Hippocampal formation (tissue), 2 donors: ENCODE results near the gene RUNDC1.
"Not testable (repeated sequence)": the region's sequence is repeated elsewhere in the genome, so short reads cannot be mapped to it uniquely, and the experiment has no call there.

ENCODE experiments used
- DNase-seq, 2 donors: peaks; one replicate each; lab custom pipeline; 2025; lab: John Stamatoyannopoulos, UW

Gene RUNDC1

GRCh38 chr17:42991471-42991870, 11.1 kb downstream of the RUNDC1 start:
- no peak for DNase-seq

GRCh38 chr17:42992872-42993271, 12.5 kb downstream of the RUNDC1 start:
- DNase-seq = no peak

GRCh38 chr17:42993913-42994312, 13.5 kb downstream of the RUNDC1 start:
- not testable (repeated sequence) for DNase-seq

DNA sequence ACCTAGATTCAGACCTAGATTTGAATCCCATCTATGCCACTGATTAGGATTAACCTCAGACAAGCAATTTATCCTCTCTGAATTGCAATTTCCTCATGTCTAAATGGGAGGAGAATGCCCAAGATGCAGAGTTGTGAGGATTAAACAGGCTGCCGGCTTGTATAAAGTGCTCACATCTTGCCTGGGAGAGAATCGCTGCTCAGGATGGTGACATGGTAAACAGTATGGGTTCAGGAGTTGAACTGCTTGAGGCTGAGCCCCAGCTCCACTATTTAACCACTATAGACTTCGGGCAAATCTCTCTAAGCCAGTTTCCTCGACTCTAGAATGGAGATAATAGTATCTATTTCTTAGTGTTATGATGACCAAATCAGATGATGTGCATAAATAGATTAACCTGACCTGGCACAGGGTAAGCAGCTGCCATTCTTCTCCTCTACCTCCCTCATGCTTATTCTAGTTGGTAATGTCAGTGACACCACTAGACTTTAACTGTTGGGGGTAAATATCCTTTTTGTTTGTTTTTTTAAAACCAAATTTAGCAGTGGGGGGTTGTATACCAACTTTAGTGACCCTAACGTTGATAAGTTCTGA, 17.1 kb downstream of the RUNDC1 start:
- DNase-seq = no peak

DNA sequence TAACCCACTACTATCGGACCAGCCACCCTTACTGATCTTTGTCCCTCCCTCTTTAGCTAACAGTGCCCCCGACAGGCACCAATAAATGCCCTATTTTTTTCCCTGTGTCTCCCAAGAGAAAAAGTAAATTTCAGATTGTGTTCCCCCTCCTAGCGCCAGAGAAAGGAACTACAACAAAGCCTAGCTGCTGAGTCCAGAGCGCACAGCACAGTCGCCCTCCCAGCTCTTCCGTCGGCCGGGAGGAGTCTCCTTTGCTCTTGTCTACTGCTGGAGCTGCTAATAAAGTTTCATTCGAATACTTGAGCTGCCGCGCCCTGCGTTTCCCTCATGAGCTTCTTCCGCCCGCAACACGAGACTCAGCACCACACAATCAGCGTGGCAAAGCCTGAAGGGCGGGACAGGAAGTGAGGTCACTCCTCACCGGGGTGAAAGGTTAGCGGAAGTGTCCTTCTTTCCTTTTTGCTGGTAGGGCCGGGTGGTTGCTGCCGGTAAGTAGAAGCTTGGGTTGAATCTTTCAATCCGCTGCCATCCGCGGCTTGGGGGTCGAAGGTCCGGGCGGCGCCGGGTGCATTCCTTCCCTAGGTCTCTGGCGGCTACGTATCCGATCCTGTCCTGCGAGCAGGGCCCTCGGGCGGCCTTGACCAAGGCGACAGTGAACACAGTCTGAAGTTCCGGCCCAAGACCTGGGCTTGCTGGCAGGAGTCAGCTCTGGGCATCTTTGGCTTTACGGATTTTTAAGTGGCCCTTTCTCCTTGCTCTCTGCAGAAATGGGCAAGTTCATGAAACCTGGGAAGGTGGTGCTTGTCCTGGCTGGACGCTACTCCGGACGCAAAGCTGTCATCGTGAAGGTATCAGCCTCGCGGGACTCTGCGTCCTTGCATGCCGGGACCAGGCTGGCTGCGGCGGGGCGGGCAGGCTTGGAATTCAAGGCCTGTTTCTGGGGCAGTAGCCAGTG, 17.9 kb downstream of the RUNDC1 start, which contains the start of gene RPL27:
TSS of gene RPL27 (plus strand) at position 436 of the 955 bp plus-strand sequence. CDS start at position 768, 332 bp downstream.
- DNase-seq = peak; percentile 98 to 100

GRCh38 chr17:42999003-42999525, 18.7 kb downstream of the RUNDC1 start:
- no peak for DNase-seq

- DNase-seq = not testable (repeated sequence)
Observed at GRCh38 chr17:43000894-43001293, 20.5 kb downstream of the RUNDC1 start.

DNA sequence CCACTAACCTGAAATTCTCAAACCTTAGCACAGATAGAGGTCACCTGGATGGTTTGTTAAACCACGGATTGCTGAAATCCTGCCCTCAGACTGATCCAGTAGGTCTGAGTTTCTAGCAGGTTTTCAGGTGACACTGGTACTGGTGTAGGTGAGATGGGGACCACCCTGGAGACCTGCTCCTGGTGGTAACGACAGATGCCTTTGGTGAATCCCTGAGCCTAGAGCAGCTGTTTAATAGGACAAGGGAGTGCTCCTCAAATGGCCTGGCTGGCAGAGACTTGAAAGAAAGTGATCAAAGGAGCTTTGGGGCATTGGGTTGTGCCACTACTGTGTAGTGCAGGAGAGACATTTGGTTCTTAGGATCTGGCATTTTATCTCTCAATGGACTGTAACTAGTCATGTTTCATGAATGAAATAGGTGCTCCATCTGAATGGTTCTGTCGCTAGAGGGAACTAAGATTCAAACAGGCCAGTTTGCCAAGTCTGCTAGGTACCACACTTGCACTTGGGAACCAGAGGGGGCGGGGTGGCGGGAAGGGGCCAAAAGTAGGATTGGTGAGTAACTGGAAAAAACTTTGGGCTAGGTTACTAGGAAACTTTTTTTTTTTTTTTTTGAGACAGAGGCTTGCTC, 23.3 kb downstream of the RUNDC1 start:
- no peak for DNase-seq

DNA sequence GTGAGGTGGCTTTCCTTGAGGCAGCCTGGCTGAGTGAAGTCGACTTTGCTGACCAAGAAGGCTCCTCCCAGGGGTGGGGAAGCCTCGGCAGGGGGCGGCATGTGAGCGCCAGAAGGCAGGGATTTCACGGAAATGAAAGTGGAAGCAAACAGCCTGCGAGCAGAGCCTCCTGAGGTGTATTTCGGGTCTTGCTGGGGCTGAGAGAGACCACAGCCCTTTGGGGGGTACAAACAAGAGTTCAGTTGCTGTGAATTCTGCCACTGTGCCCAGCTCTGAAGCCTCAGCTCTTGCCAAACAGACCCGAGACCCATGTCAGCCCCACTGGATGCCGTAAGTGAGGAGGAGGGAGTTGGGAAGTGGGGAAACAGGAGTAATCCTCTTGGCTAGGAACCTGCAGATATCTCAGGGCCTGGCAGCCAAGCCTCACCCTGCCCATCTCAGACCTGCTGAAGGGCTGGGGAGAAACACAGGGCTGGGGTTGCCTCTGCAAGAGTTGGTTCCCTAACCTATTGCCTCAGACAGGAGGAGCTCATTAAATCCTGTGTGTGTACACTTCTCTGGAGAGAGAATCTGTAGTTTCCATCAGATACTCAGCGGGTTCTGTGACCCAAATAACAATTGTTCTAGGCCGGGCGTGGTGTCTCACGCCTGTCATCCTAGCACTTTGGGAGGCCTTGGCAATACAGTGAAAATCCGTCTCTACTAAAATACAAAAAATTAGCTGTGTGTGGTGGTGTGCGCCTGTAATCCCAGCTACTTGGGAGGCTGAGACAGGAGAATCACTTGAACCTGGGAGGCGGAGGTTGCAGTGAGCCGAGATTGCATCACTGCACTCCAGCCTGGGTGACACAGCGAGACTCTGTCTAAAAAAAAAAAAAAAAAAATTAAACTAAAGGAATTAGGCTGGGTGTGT, 26.5 kb downstream of the RUNDC1 start, which contains the start of gene IFI35:
TSS of gene IFI35 (plus strand) at position 146 of the 913 bp plus-strand sequence. CDS start at position 310, 164 bp downstream.
- DNase-seq = peak; percentile 58 to 70

- no peak for DNase-seq
Observed at GRCh38 chr17:43010667-43011308, 30.4 kb downstream of the RUNDC1 start.

- no peak for DNase-seq
Observed at GRCh38 chr17:43011728-43012472, 31.5 kb downstream of the RUNDC1 start.

DNA sequence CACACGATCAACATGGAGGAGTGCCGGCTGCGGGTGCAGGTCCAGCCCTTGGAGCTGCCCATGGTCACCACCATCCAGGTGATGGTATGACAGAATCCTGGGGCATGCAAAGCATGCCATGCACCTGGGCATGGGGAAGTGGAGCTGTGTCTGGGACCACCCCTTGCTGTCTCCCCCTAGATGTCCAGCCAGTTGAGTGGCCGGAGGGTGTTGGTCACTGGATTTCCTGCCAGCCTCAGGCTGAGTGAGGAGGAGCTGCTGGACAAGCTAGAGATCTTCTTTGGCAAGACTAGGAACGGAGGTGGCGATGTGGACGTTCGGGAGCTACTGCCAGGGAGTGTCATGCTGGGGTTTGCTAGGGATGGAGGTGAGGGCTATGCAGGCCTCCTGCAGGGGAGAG, 32.9 kb downstream of the RUNDC1 start:
- DNase-seq = no peak

DNA sequence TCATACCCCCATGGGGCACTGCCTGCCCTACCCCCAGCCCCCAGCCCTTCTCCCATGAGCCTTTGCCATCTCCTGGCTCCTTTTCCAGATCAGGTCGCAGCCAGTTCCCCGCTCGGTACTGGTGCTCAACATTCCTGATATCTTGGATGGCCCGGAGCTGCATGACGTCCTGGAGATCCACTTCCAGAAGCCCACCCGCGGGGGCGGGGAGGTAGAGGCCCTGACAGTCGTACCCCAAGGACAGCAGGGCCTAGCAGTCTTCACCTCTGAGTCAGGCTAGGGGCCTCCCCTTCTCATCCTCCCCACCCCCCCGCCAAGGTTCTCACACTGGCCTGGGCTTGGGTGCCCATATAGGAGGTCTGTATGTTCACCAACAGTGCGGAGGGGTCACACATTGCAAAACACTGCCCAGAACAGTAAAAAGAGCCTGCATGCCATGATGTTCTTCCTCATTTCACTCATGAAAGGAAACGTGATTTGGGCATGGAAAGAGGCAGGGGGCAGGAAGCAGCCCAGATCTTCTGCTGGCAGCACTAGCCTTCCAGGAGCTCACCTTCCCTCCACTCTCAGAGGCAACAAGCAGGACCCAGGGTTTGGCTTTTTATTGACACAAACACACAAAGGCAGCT, 33.8 kb downstream of the RUNDC1 start:
- no peak for DNase-seq

DNA sequence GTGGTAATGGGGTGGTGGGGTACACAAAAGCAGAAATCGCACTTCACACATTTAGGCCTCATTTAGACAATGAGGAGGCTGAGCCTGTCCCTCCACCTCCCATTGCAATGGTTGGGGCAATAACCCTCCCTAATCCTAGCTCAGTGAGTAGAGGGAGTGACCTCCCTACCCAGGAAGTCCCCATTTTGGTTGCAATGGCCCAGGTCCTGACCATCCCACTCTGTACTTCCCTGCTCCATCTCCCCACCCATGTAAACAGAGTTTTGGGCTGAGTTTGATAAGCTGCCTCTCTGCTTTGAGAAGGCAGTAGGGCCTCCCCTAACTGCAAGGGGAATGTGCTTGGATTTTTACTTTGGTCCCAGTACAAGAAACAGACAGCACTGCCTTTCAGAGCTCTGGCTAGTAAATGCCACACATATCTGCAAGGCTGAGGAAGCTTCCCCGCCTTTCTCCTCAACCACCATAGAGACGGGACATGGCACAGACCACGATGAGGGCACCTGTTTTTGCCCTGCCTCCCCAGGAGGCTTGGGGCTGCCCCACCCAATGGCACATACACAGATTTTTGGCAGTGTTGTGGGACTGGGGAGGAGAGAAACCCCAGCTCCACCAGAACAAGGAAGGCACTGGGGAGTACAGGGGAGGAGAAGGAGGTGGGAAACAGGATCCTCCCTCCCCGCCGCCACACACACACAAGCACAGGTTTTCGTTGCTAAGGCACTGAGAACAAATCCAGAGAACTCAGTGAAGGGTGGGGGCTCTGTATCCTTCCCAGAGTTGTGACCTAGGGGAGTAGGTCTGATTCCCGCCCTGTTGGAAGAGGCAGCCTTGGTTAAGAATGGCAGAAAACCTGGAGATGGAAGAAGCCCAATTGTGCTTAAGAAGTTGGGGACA, 34.5 kb downstream of the RUNDC1 start:
- no peak for DNase-seq

GRCh38 chr17:43015579-43015978, 35.2 kb downstream of the RUNDC1 start:
- no peak for DNase-seq

DNA sequence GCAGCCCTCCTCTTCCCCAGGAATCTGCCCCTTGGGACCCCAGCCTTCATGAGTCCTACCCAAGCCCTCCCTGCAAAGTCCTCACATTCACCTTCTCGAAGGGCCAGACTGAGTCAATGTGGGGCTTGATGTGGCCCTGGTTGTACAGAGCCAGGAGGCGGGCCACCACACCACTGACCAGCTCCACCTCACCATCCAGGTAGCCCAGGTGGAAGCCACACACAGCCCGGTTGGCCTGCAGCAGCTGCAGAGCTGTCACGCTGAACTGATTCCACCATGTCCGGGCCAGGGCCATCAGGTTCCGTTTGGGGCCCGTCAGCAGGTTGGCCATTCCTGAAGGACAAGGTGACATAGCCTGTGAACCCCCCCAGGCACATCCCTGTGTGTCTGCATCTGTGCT, 35.9 kb downstream of the RUNDC1 start:
- DNase-seq = no peak

DNA sequence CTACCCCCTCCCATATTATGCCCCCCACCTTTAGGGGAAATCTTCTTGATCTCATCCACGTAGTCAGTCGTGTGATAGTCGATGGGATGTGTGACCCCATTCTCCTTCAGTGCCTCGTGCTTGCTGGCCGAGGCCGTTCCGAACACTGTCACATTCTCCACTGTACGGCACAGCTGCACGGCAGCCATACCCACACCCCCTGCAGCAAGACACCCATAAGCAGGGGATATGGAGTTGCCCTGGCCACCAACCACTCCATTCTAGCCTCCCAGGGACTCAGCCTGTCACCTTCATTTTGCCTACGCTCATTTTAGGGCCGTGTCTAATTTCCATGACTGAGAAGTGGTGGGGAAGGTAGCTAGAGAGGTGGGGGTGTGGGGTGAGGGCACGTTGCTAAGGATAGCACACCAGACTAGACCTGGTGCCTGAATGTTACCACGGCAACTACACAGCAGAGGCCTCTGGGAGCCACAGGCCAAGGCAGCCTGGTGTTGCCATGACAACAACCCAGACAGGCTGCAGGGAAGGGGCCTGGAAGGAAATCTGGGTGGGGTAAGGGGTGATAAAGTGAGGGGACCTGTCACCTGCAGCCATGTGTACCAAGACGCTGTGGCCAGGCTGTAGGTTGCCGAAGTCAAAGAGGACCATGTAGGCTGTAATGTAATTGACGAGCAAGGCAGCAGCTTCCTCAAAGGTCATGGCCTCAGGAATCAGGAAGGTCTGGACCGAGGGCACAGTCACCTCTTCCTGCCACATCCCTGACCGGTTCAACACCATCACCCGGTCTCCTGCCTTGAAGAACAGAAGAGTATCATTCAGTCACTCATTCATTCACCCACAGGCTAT, 37.9 kb downstream of the RUNDC1 start:
- DNase-seq = no peak
